ENCODE results near the gene PNLIP. TPM values are rescaled to one million over a fixed set of nuclear protein-coding genes. Genes with fewer than 3 reads are reported as not detected.

Gene PNLIP
- total and polyA plus RNA-seq, 9 of the 15 experiments (the other 6 are each of a cell fraction or from before 2014, with no cell fraction given): 0.69 TPM; not detected in 8

GRCh38 chr10:116521424-116522290 lies 24.1 kb upstream of the PNLIP start:
- no peaks in the 10 kb centered on the region for H3K79me2 ChIP-seq (ENCODE audit: control insufficient read depth, insufficient read depth, low read length)
- CTCF ChIA-PET (ENCODE audit: low intra/inter-chr PET ratio): interaction anchor here (0.9 to 1.3 kb wide), 2 partner anchors 51 to 77 kb away, joined by 3 to 8 read pairs; no protein-coding TSS in a partner anchor
- H3K9me3 ChIP-seq (replicated peaks; ENCODE audit: control insufficient read depth, insufficient read depth, low read depth, low read length): no peaks in the 10 kb centered on the region
- H3K4me2 ChIP-seq (ENCODE audit: insufficient read depth, low read length): no peak overlapping the region
- TF ChIP-seq ATF7 (IDR thresholded peaks at IDR 0.05) (no peak), ZNF384 (IDR thresholded peaks at IDR 0.05; ENCODE audit: low read depth, low read length) (0 out of 2 replicates have a peak, but pooled peaks have one; percentile 26), HDAC6 (IDR thresholded peaks at IDR 0.05; ENCODE audit: low read depth, low read length) (no peak), RAD21 (CRISPR knock-in tag; conservative IDR thresholded peaks at IDR 0.05 in 1 of 2, IDR thresholded peaks at IDR 0.05 in 1 of 2) (peak; percentile 30 to 32)
- TF ChIP-seq, protein P1, sequence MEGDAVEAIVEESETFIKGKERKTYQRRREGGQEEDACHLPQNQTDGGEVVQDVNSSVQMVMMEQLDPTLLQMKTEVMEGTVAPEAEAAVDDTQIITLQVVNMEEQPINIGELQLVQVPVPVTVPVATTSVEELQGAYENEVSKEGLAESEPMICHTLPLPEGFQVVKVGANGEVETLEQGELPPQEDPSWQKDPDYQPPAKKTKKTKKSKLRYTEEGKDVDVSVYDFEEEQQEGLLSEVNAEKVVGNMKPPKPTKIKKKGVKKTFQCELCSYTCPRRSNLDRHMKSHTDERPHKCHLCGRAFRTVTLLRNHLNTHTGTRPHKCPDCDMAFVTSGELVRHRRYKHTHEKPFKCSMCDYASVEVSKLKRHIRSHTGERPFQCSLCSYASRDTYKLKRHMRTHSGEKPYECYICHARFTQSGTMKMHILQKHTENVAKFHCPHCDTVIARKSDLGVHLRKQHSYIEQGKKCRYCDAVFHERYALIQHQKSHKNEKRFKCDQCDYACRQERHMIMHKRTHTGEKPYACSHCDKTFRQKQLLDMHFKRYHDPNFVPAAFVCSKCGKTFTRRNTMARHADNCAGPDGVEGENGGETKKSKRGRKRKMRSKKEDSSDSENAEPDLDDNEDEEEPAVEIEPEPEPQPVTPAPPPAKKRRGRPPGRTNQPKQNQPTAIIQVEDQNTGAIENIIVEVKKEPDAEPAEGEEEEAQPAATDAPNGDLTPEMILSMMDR (IDR thresholded peaks at IDR 0.05 in 2 of 3, conservative IDR thresholded peaks at IDR 0.05 in 1 of 3; ENCODE audit: insufficient read depth in 2 of 3, low read depth in 1 of 3, low read length in 3 of 3): peak in 2 of 3 experiments; percentile 14 to 61; a peak in 4 of 6 replicates
- H3K36me3 ChIP-seq (ENCODE audit: control insufficient read depth, insufficient read depth, low read length): no peaks in the 10 kb centered on the region
- POLR2A ChIA-PET: no interaction called here
- intact Hi-C loops (cut with micrococcal nuclease) (loop anchor here (1.0 kb wide), 1 partner anchor 77 kb away; no protein-coding TSS in a partner anchor), in situ Hi-C loops (cut with MboI) (no loop called here)
- no peak for FAIRE-seq
- H4K20me1 ChIP-seq (replicated peaks; ENCODE audit: control insufficient read depth, insufficient read depth, low read length): no peaks in the 10 kb centered on the region
- H3K9me1 ChIP-seq (ENCODE audit: control insufficient read depth, insufficient read depth, low read length): no peaks in the 10 kb centered on the region
- no peak overlapping the region for H3K27ac ChIP-seq (ENCODE audit: extremely low read depth, low read depth, low read length)
- H3K4me1 ChIP-seq (replicated peaks in 1 of 2; ENCODE audit: control insufficient read depth in 2 of 2, insufficient read depth in 2 of 2, low read length in 2 of 2): no peaks in the 10 kb centered on the region
- no peak for ATAC-seq
- H2AFZ ChIP-seq (ENCODE audit: low read depth, low read length): no peak overlapping the region
- BruUV-seq (replicated peaks): no TSS peak
- no peaks in the 10 kb centered on the region for H3K27me3 ChIP-seq (ENCODE audit: control insufficient read depth in 2 of 2, insufficient read depth in 2 of 2, low read length in 2 of 2)
- peak; percentile 13 to 33 (median 24) for DNase-seq (ENCODE audit: extremely low read depth in 1 of 4, low spot score in 3 of 4)
- WGBS (ENCODE audit: insufficient coverage, low coverage, missing lambda C conversion rate): under 1% methylated on average over 10 of the region's 10 CpGs
- H3K4me3 ChIP-seq: no peak overlapping the region
- no peak overlapping the region for H3K9ac ChIP-seq (ENCODE audit: insufficient read depth in 1 of 2, low read depth in 2 of 2, low read length in 2 of 2)
